HuH-7 (cell line): ENCODE results near the gene LCLAT1.

Experiments used
- DNase-seq: peaks from one replicate; pipeline ENCODE4 v3.0.0; 2011; ENCODE audit warnings: low spot score

Gene LCLAT1

GRCh38 chr2:30645081-30645744 is 198.2 kb downstream of the LCLAT1 start:
- DNase-seq, result no peak

- DNase-seq, result no peak
Observed at GRCh38 chr2:30645745-30646119, 198.7 kb downstream of the LCLAT1 start.

- no peak for DNase-seq
Observed at GRCh38 chr2:30647752-30648457, 200.9 kb downstream of the LCLAT1 start.

- no peak for DNase-seq
Observed at GRCh38 chr2:30649278-30649677, 202.2 kb downstream of the LCLAT1 start.

- no peak for DNase-seq
Observed at GRCh38 chr2:30649828-30650227, 202.8 kb downstream of the LCLAT1 start.

GRCh38 chr2:30652271-30652915 is 205.3 kb downstream of the LCLAT1 start:
- DNase-seq, result no peak

GRCh38 chr2:30653847-30654246 is 206.8 kb downstream of the LCLAT1 start:
- DNase-seq, result no peak

GRCh38 chr2:30654404-30654803 is 207.4 kb downstream of the LCLAT1 start:
- no peak for DNase-seq

- DNase-seq, result no peak
Observed at GRCh38 chr2:30655211-30655610, 208.2 kb downstream of the LCLAT1 start.

- DNase-seq, result no peak
Observed at GRCh38 chr2:30655660-30656059, 208.6 kb downstream of the LCLAT1 start.

GRCh38 chr2:30656079-30656478 is 209.0 kb downstream of the LCLAT1 start:
- no peak for DNase-seq

GRCh38 chr2:30661173-30662107 is 214.4 kb downstream of the LCLAT1 start:
- no peak for DNase-seq

GRCh38 chr2:30662268-30663131 is 215.5 kb downstream of the LCLAT1 start:
- no peak for DNase-seq

GRCh38 chr2:30663321-30663720 is 216.3 kb downstream of the LCLAT1 start:
- DNase-seq, result no peak

- no peak for DNase-seq
Observed at GRCh38 chr2:30663806-30664205, 216.8 kb downstream of the LCLAT1 start.

- DNase-seq, result no peak
Observed at GRCh38 chr2:30664761-30665358, 217.8 kb downstream of the LCLAT1 start.

GRCh38 chr2:30665761-30666265 is 218.8 kb downstream of the LCLAT1 start:
- no peak for DNase-seq

GRCh38 chr2:30666266-30666874 is 219.3 kb downstream of the LCLAT1 start:
- no peak for DNase-seq

- DNase-seq, result no peak
Observed at GRCh38 chr2:30670453-30670852, 223.4 kb downstream of the LCLAT1 start.

- DNase-seq, result no peak
Observed at GRCh38 chr2:30673127-30673526, 226.1 kb downstream of the LCLAT1 start.
